Stimulated activated CD4-positive, alpha-beta T cell treated with anti-CD3 and anti-CD28 coated beads, TNF-alpha, amount 100 ng/mL, for 24 hours (primary cell): ENCODE measurements around the gene SH3BP5L.

Experiments
- DNase-seq, 3 experiments: peaks; one replicate each; pipeline ENCODE4 v3.0.0-alpha.2; 2020; ENCODE audit warnings: low read depth in 3 of 3

Gene SH3BP5L

GRCh38 chr1:248825909-248826760 is at the start of gene SH3BP5L:
TSS of gene SH3BP5L (minus strand) at chr1:248825915. CDS start at chr1:248824935, 980 bp downstream.
- DNase-seq: peak; percentile 80 to 85 (median 84)

- peak; percentile 72 to 83 (median 78) for DNase-seq
Measured at GRCh38 chr1:248873993-248874533, 48.3 kb upstream of the SH3BP5L start.

DNA sequence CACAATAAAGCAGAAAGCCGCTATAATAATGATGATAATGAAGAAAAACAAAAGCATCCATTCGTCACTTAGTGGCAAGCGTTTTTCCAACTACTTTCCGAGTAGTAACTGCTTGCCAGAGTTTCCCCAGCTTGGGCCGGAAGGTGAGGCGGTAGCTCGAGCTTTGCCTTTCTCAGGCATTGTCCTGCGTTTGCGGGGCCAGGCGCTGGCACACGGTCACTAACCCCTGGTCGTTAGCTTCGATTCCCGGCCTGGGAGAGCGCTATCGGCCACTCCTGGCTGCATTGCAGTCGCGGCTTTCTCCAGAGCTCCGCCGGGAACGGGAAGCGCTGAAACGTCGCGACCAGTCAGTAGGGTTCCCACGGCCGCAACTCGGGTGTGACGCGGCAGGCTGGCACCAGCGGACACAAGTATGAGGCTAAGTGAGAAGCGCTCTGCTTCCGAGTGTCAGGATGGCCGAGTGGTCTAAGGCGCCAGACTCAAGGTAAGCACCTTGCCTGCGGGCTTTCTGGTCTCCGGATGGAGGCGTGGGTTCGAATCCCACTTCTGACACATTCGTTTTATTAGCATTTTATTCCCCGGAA is 47.8 kb upstream of the SH3BP5L start:
- peak; percentile 94 to 96 (median 94) for DNase-seq

DNA sequence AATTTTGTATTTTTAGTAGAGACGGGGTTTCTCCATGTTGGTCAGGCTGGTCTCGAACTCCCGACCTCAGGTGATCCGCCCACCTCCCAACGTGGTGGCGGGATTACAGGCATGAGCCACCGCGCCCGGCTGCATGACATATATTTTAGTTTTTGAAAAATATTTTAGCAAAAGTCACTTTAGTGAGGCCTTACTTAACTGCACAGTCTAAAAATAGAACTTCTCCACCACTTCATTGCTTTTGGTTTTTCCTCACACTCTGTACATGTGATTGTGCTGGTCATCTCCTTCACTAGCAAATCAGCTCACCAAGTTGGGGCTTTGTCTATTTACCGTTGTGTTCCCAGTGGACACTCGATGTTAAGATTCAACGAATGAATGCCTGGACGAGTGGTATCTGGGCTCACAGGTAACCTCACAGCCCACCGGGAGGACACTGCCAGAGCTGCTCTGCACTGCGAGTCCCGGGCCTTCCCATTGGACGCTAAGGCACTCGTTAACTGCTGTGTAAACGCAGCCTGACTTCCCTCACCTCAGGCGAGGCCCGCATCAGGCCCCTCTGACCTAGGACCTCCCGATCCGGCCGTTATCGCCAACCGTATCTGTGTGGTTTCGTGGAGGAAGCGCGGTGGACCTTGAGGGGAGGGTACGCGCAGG is 47.2 kb upstream of the SH3BP5L start:
- peak in 2 of 3 experiments; percentile 21 to 64 for DNase-seq

- DNase-seq: no peak
Measured at GRCh38 chr1:248871837-248872401, 46.2 kb upstream of the SH3BP5L start.

DNA sequence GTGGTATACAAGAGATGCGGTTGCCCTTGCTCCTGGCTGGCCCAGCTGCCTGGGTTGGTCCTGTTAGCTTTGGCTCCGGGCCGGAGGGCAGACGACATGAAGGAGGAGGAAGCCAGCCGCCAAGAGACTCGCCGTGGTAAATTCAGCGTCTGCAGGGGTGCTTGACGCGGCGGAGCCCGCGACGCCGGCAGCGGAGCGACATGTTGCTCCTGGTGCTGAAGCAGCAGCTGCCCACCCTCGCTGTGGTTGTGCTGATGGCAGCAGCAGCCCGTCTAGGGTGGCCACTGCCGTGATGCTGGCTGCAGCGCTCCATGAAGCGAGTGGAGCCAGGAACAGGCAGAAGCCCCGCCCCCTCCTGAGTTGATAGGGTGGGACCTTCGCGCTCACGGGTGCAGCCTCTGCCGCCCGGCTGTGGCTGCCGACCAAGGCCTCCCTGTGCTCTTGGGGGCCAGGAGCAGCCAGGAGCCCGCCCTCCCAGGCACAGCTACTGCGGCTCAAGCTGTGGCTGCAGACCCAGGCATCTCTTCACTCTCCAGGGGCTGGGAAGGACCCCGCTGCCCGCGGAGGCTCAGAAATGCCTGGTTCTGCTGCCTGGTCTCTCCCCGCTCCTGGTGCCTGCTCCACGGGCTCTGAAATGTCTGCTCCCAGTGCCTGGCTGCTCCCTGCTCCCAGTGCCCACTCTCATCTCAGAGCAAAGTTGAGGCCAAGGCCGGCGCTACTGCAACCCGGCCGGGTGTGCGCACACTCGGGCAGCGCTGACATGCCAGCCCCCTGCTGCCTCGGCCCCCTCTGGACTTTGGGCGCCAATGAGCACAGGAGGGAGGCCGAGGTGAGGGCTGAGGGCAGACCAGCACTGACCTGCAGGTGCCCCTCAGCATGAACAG is 37.5 kb upstream of the SH3BP5L start:
- DNase-seq: peak; percentile 64 to 85 (median 67)

DNA sequence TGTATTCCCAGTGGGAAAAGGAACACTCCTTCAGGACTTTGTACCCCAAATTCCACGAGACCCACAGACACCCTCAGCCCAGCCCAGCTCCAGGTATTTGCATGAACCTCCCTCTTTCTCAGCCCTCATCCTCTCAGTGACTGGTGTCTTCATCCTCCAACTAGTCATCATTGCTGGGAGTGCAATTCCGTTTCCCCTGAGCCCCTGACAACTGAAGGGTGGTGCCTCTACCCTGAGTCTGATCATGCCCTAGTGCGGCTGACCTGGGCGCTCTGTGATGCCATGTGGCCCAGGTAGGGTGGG is 36.9 kb upstream of the SH3BP5L start:
- DNase-seq: no peak

- DNase-seq: no peak
Measured at GRCh38 chr1:248861616-248862015, 35.9 kb upstream of the SH3BP5L start.

DNA sequence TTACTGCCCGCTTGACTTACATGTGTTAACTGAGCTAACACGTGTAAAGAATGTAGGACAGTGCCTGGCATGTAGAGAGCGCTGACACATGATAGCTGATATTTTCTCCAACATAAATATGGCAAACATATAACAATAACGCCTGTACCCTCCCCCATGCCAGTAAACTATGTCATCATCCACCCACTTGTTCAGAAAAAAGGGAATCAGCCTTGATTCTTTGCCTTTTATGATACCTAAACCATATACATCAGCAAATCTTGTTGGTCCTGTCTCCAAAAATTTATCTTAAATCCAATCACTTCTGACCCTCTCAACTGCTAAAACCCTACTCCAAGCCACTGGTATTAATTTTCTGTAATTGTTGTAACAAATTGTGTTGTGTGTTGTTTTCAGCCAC is 34.3 kb upstream of the SH3BP5L start:
- no peak for DNase-seq

DNA sequence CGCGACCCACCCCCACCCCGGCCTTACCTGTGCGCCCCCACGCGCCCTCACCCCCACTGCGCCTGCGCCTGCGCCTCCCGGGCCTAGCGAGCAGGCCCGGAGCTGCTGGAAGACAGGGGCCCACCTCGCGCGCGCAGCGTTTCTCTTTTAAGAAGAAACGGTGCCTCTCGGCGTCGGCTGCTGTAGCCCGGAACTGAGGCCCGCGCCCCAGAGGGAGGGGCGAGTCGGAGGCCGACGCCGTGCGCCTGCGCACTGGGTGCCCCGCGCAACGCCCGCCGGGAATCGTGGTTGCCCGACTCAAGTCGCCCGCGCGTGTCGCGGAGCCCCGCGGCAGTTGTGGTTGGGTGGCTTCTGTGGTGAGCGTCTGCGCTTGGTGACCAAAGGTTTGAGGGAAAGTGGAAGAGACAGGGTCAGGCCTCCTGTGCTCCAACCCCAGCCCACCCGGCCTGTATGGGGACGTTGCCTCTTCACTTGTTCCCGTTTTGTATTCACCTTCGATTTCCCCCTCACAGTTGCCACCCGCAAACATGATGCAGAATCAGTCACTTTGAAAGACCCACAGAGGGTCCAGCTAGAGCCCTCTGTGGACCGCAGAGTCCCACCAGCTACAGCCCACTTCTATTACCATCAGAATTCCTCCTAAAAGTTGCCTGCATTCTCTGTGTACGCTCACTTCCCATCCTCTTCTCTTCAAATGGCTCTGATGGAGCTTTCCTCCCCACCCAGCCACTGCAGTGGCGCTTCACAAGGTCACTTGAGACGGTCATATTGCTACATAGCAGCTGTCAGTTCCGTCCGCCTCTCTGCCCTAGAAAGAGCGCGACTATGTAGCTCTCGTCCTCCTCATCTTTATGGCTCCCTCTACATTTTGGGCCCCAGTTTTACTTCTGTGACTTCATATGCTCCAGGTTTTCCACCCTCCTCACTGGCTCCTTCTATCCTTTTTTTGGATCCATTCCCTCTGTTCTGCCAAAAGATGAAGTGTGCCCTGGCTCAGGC is 33.5 kb upstream of the SH3BP5L start, which contains the start of gene ZNF692:
TSS of gene ZNF692 (minus strand) at position 195 of the 999 bp plus-strand sequence. CDS start 776 bp downstream, outside the sequence.
- peak; percentile 91 to 96 (median 92) for DNase-seq

DNA sequence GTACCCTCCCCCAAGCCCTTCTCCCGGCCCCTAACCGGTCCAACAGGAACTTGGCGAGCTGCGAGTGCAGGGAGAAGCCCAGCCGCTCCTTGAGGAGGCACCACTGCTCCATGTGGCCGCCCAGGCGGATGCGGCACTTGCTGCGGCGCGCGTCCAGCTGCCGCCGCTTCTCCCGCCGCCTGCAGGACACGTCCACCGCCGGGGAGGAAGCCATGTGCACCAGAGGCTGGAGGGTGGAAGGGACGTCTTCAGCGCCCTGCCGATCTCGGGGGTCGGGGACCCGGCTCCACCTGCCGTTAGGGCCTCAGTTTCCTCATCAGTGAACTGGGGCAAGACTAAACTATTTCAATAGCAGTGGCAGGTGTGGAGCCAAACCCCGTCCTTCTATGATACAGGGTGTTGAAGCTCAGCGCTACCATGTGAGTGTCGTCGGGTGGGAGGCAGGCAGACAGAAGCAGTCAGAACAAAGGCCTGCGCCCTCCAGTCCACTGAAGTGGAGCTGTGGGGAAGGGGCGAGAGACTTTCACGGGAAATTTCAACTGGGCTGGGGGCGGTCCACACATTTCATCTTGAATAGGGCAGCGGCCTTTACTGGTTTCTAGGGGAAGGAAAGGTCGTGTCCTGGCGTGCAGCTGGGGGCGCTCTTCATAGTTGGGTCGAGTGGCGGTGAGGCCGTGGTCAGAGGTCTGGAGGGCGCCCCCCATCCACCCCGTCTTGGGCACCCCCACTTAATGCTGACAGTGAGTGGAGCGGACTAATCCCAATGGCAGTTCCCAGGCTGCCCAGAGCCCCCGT is 32.6 kb upstream of the SH3BP5L start:
- DNase-seq: peak in 1 of 3 experiments; percentile 23

DNA sequence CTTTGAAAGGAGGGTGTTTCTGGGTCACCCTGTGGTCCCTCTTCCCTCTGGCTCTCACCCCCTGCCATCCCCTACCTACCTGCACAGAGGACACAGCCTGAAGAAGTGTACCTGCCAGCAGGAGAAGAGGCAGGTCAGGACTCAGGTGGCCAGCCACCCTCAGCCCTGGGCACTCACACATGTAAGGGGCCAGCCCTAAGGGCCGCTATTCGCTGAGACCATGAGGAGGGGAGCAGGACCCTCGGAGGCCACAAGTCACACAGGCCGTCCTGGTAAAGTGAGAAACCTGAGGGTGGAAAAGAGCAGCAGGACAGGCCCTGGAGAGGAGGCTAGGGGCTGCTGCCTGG is 32.0 kb upstream of the SH3BP5L start:
- DNase-seq: no peak

DNA sequence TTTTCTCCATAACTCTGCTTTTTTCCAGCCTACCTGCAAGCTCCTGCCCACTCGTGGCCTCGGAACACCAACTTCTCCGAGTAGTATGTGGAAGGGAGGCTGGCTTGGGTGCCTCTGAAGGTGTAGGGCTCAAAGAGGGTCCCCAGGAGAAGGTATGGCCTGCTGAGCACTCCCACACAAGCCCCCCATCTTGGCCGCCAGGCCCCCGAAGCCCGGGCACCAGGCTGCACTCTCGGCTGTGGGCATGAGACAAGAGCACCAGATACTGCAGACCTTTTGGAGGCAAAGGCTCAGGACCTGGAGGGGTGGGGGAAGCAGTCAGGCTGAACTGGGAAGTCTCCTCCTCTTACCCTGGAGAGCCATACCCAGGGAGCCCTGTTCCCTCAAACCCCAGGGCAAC is 31.5 kb upstream of the SH3BP5L start:
- DNase-seq: no peak

- DNase-seq: no peak
Measured at GRCh38 chr1:248856176-248856575, 30.5 kb upstream of the SH3BP5L start.

DNA sequence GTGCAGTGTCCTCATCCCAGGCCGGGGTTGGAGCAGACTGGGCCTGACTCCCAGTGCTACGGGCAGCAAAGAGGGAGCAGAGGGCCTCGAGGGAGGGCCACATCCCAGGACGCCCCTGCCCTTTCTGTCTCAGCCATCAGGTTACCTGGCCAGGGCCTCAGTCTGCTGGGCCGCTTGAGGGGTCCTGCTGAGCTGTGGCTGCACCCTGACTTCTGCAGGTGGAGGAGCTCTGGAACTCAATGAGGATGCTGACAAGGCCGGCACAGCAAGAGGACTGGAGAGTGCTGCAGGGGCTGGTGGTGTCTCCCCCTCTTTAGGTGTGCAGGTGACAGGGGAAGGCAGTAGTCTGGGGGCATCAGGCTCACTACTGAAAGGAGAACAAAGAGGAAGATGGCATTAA is 29.9 kb upstream of the SH3BP5L start:
- DNase-seq: no peak

GRCh38 chr1:248853663-248854375 is 28.1 kb upstream of the SH3BP5L start:
- DNase-seq: no peak

DNA sequence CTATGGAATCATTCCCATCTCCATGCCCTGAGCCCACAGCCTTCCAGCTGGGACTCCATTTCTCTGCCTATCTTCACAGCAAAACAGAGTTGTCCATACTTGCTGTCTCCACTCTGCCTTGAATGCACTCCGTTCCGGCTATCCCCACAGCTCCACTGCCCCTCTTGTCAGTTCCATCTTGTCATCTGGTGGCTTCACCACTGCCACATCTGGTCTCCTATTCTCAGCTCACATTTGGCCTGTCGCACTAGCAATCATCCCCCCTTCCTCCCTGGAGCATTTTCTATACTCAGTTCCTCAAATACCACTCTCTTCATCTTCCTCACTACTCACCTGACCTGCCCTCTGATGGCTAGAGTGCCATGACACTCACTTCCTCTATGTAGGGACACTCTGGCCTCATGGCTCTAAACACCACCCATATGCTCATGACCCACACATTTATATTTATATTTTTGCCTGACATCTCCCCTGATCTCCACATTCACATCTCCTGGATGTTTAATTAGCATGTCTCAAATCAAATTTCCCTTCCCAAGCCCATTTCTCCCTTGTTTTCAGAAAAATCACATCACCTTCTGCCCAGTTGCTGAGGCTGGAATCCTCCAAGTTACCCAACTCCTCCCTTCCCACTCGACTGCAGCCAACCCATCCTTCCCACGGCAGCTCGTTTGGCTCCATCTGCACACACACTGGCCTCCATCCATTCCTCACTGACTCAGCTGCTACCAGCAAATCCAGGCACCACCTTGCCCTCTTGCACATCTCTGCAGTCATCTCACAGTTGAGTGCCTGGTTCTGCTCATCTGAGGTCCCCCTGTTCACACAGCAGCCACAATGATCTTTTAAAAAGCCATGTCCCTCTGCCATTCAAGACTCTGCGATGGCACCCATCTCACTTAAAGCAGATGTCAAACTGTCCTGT is 27.0 kb upstream of the SH3BP5L start:
- no peak for DNase-seq
